Loucy (cell line): Measurements from ENCODE around the gene TCEANC.

Experiments
- CTCF ChIP-seq: fragments of 200-600 bp; sonication (generic); conservative IDR thresholded peaks from 2 replicates; pipeline ENCODE4 v1.5.1; 2014; ENCODE audit warnings: mild to moderate bottlenecking, antibody characterized with exemption, low read length
- EZH2phosphoT487 ChIP-seq: fragments of 200-600 bp; IDR thresholded peaks from 2 replicates; pipeline ENCODE4 v1.6.1; 2018; ENCODE audit warnings: antibody characterized with exemption, mild to moderate bottlenecking, moderate library complexity, borderline replicate concordance

GRCh38 chrX:13700380-13700779, 47.4 kb downstream of the TCEANC start:
- no peak for TF ChIP-seq CTCF
- no peak for TF ChIP-seq EZH2phosphoT487
